Fibroblast of upper back skin (primary cell): Measurements from ENCODE around the gene DQX1.
A peak's percentile ranks its signal among the peaks of the same experiment; 100 is the strongest.

Experiments
- DNase-seq: peaks from one replicate; pipeline ENCODE4 v3.0.0-alpha.2; 2013

DQX1 gene

GRCh38 chr2:74553892-74554819, 28.1 kb upstream of the DQX1 start, which contains the start of the genes DOK1 and LOXL3:
Gene DOK1, plus strand, starts transcription at chr2:74554720. Its CDS starts 35 bp downstream, at chr2:74554755.
Gene LOXL3, minus strand, starts transcription at chr2:74553942. Its CDS starts 1,308 bp downstream, at chr2:74552634.
- peak; percentile 95 for DNase-seq

- no peak for DNase-seq
These were observed 27.1 kb upstream of the DQX1 start for GRCh38 chr2:74552914-74553811.

- DNase-seq, result no peak
These were observed 26.2 kb upstream of the DQX1 start for GRCh38 chr2:74551942-74552913.

GRCh38 chr2:74551530-74551929, 25.5 kb upstream of the DQX1 start:
- DNase-seq, result no peak

GRCh38 chr2:74550231-74550630, 24.2 kb upstream of the DQX1 start:
- no peak for DNase-seq

- peak; percentile 41 for DNase-seq
These were observed 23.1 kb upstream of the DQX1 start for GRCh38 chr2:74548900-74549826.

GRCh38 chr2:74548285-74548899, 22.4 kb upstream of the DQX1 start:
- no peak for DNase-seq

- DNase-seq, result no peak
These were observed 20.0 kb upstream of the DQX1 start for GRCh38 chr2:74546004-74546403.

- no peak for DNase-seq
These were observed 18.6 kb upstream of the DQX1 start for GRCh38 chr2:74544634-74545033.

GRCh38 chr2:74542978-74543377, 16.9 kb upstream of the DQX1 start:
- DNase-seq, result no peak

GRCh38 chr2:74540291-74540690, 14.3 kb upstream of the DQX1 start:
- DNase-seq, result no peak

GRCh38 chr2:74538881-74539339, 12.9 kb upstream of the DQX1 start:
- DNase-seq, result no peak

- DNase-seq, result no peak
These were observed 11.1 kb upstream of the DQX1 start for GRCh38 chr2:74537140-74537539.

- no peak for DNase-seq
These were observed 10.3 kb upstream of the DQX1 start for GRCh38 chr2:74536166-74536950.

GRCh38 chr2:74535440-74535965, 9.5 kb upstream of the DQX1 start:
- no peak for DNase-seq

GRCh38 chr2:74534411-74534810, 8.4 kb upstream of the DQX1 start:
- no peak for DNase-seq

GRCh38 chr2:74533464-74533863, 7.4 kb upstream of the DQX1 start:
- no peak for DNase-seq

- DNase-seq, result peak; percentile 52
These were observed 6.2 kb upstream of the DQX1 start for GRCh38 chr2:74532222-74532621.

GRCh38 chr2:74531666-74532065, 5.6 kb upstream of the DQX1 start:
- DNase-seq, result no peak
